COLO668 (cell line): ENCODE data around the gene ZFPM1.

ENCODE experiments used
- DNase-seq: peaks from one replicate; lab custom pipeline; 2025; ENCODE audit not compliant: unreplicated experiment; lab: John Stamatoyannopoulos, UW

The ZFPM1 gene

DNA sequence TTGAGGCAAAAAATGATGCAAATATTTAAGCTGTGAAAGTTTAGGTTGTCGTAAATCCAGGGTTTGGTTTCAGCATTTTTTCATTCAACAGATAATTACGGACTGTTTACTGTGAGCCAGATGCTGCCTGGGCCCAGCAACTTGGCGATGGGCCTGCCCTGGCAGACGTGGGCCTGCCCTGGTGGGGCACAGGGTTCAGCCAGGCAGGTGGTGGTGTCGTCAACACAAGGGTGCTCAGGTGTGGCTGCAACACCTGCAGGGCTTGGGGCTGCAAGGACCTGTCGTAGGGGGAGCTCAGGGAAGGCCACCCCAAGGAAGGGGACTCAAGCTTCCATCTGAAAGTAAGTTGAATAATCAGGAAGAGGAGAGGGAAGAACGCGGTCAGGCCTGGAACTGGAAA lies 132.2 kb downstream of the ZFPM1 start:
- peak; percentile 67 for DNase-seq

DNA sequence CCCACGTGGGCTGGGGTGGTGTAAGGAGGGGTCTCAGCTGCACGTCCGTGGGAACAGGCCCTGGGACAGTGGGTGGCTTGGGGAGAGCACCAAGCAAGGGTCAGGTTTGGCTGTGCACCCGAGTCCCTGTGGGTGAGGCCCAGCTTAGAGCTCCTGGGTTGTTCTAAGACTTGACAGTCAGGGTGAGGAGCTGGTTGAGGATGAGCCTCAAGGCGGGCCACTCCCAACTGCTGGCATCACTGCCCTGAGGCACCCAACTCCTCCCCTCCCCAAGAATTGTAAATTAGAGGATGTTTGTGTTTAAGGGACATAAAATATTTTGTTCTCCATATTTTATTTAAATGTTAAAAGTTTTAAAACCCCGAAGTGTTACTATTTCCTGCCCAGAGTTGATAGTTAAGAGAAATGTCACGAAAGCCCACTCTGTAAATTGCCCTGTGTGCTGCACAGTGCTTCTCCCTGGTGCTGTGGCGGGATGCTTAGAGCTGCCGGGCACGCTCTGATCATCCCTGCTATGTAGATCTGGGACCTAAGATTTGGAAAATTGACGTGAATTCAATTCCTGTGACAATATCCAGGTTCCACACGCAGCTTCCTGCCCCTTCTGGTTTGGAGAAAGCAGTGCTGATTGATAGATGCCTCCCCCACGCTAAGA lies 133.0 kb downstream of the ZFPM1 start:
- no peak for DNase-seq
